PC-9 (cell line): Measurements from ENCODE around the gene SPRED2. TPM values are rescaled to one million over a fixed set of nuclear protein-coding genes. Genes with fewer than 3 reads are reported as not detected.

Experiments used
- BruUV-seq: library from RNA; stranded (reverse); fragments of 400-500 nt; replicated peaks from 2 replicates; lab custom pipeline; 2021; lab: Mats Ljungman, UMichigan
- CTCF ChIA-PET: fragments of 300-600 bp; sonication (Branson Sonifier 250); formaldehyde crosslinking; loops from one replicate; lab custom pipeline; 2022; ENCODE audit warnings: antibody characterized with exemption; lab: Charles Lee
- POLR2A ChIA-PET: fragments of 300-600 bp; sonication (Branson Sonifier 250); formaldehyde crosslinking; loops from one replicate; lab custom pipeline; 2022; ENCODE audit warnings: antibody characterized with exemption; ENCODE audit not compliant: unreplicated experiment; lab: Charles Lee
- DNase-seq, 2 experiments: peaks; one replicate each; pipeline versions ENCODE4 v3.0.0 to v3.0.0-alpha.2; 2015 to 2022; ENCODE audit warnings: mixed read lengths in 1 of 2
- H2AFZ ChIP-seq: fragments of 200-600 bp; sonication (generic); 2 replicates; pipeline ENCODE4 v1.8.1; 2017; ENCODE audit warnings: antibody characterized with exemption
- H3F3A ChIP-seq: fragments of 200-600 bp; sonication (generic); 2 replicates; pipeline ENCODE4 v1.8.1; 2017; ENCODE audit warnings: antibody characterized with exemption, mild to moderate bottlenecking, low read depth; ENCODE audit not compliant: insufficient read depth
- H3K27ac ChIP-seq: fragments of 200-600 bp; sonication (generic); 2 replicates; pipeline ENCODE4 v1.6.1; 2016; ENCODE audit warnings: mixed run types
- H3K27me3 ChIP-seq: fragments of 200-600 bp; sonication (generic); 2 replicates; pipeline ENCODE4 v1.6.1; 2016; ENCODE audit warnings: low read depth, mixed run types; ENCODE audit not compliant: insufficient read depth
- H3K36me3 ChIP-seq: fragments of 200-600 bp; sonication (generic); 2 replicates; pipeline ENCODE4 v1.6.1; 2016; ENCODE audit warnings: low read depth, mixed run types
- H3K4me1 ChIP-seq: fragments of 200-600 bp; sonication (generic); replicated peaks from 2 replicates; pipeline ENCODE4 v1.6.1; 2016; ENCODE audit warnings: mixed run types; ENCODE audit not compliant: insufficient read depth
- H3K4me2 ChIP-seq: fragments of 200-600 bp; sonication (generic); 2 replicates; pipeline ENCODE4 v1.6.1; 2017; ENCODE audit warnings: mixed run types
- H3K4me3 ChIP-seq: fragments of 200-600 bp; sonication (generic); 2 replicates; pipeline ENCODE4 v1.6.1; 2016; ENCODE audit warnings: mixed run types
- H3K79me2 ChIP-seq: fragments of 200-600 bp; sonication (generic); 2 replicates; pipeline ENCODE4 v1.6.1; 2017; ENCODE audit warnings: low read depth, mixed run types
- H3K9me2 ChIP-seq: fragments of 200-600 bp; sonication (generic); 2 replicates; pipeline ENCODE4 v1.8.1; 2017; ENCODE audit warnings: mild to moderate bottlenecking; ENCODE audit not compliant: insufficient read depth
- H3K9me3 ChIP-seq: fragments of 200-600 bp; sonication (generic); 2 replicates; pipeline ENCODE4 v1.8.1; 2016; ENCODE audit warnings: low read depth; ENCODE audit not compliant: insufficient read depth
- H4K20me1 ChIP-seq: fragments of 200-600 bp; sonication (generic); 2 replicates; pipeline ENCODE4 v1.8.1; 2017; ENCODE audit not compliant: insufficient read depth
- CTCF ChIP-seq: fragments of 200-600 bp; sonication (generic); conservative IDR thresholded peaks from 2 replicates; pipeline ENCODE4 v1.6.1; 2017; ENCODE audit warnings: mixed run types, antibody characterized with exemption, mild to moderate bottlenecking, moderate library complexity
- EZH2 ChIP-seq: fragments of 200-600 bp; sonication (generic); IDR thresholded peaks from 2 replicates; pipeline ENCODE4 v1.8.0; 2017; ENCODE audit warnings: antibody characterized with exemption, low read depth
- intact Hi-C: fragments of 100-400 bp; cut with micrococcal nuclease; formaldehyde crosslinking; loops from one replicate; pipeline ENCODE4 v1.10.0; 2022; ENCODE audit not compliant: unreplicated experiment
- total RNA-seq: library from RNA; stranded (reverse); gene quantifications from 2 replicates; pipeline ENCODE4 v1.2.3, GENCODE V29; 2021

SPRED2 gene
- total RNA-seq, 1 experiment from 2014 or later: 33.6 TPM

- no peaks in the 10 kb centered on the region for H3F3A ChIP-seq
- H3K79me2 ChIP-seq: no peaks in the 10 kb centered on the region
- no TSS peak for BruUV-seq
- no peak overlapping the region for H3K4me2 ChIP-seq
- POLR2A ChIA-PET: no interaction called here
- H3K4me3 ChIP-seq: no peak overlapping the region
- intact Hi-C loops: no loop called here
- H3K36me3 ChIP-seq: 0 out of 2 replicates have a peak, but pooled peaks cover 3% of the 10 kb centered on the region
- peaks cover 6% of the 10 kb centered on the region; the same call in 1 of the 2 replicates for H3K4me1 ChIP-seq
- no peak for DNase-seq
- H3K27ac ChIP-seq: no peak overlapping the region
- H2AFZ ChIP-seq: no peak overlapping the region
- CTCF ChIA-PET: no interaction called here
- no peaks in the 10 kb centered on the region for H3K9me3 ChIP-seq
- no peaks in the 10 kb centered on the region for H3K9me2 ChIP-seq
- H4K20me1 ChIP-seq: no peaks in the 10 kb centered on the region
- no peaks in the 10 kb centered on the region for H3K27me3 ChIP-seq
- TF ChIP-seq EZH2 (no peak), CTCF (no peak)
Observed at GRCh38 chr2:65305934-65306333, 126.5 kb downstream of the SPRED2 start.

GRCh38 chr2:65300761-65301711, 131.4 kb downstream of the SPRED2 start:
- Histone ChIP-seq H3K79me2 (no peaks in the 10 kb centered on the region), H3K27me3 (no peaks in the 10 kb centered on the region), H3K4me3 (no peak overlapping the region), H2AFZ (no peak overlapping the region), H3K4me2 (no peak overlapping the region), H4K20me1 (no peaks in the 10 kb centered on the region), H3K4me1 (peaks cover 5% of the 10 kb centered on the region; the same call in 1 of the 2 replicates), H3K9me3 (no peaks in the 10 kb centered on the region), H3F3A (0 out of 2 replicates have a peak, but pooled peaks cover 3% of the 10 kb centered on the region), H3K27ac (no peak overlapping the region), H3K9me2 (no peaks in the 10 kb centered on the region), H3K36me3 (no peaks in the 10 kb centered on the region)
- no peak for DNase-seq
- intact Hi-C loops: no loop called here
- POLR2A ChIA-PET: no interaction called here
- TF ChIP-seq CTCF (no peak), EZH2 (no peak)
- CTCF ChIA-PET: interaction anchor here (0.7 kb wide), 1 partner anchor 8 kb away, joined by 5 read pairs; no protein-coding TSS in a partner anchor
- no TSS peak for BruUV-seq

GRCh38 chr2:65300134-65300760, 132.2 kb downstream of the SPRED2 start:
- no peak for TF ChIP-seq CTCF
- TF ChIP-seq EZH2: no peak
- intact Hi-C loops: no loop called here
- Histone ChIP-seq H4K20me1 (no peaks in the 10 kb centered on the region), H2AFZ (no peak overlapping the region), H3K36me3 (no peaks in the 10 kb centered on the region), H3K9me3 (no peaks in the 10 kb centered on the region), H3K4me1 (peaks cover 5% of the 10 kb centered on the region; the same call in 1 of the 2 replicates), H3K79me2 (no peaks in the 10 kb centered on the region), H3F3A (0 out of 2 replicates have a peak, but pooled peaks cover 3% of the 10 kb centered on the region), H3K9me2 (no peaks in the 10 kb centered on the region), H3K4me2 (no peak overlapping the region), H3K27me3 (no peaks in the 10 kb centered on the region), H3K4me3 (no peak overlapping the region), H3K27ac (no peak overlapping the region)
- no peak for DNase-seq
- no TSS peak for BruUV-seq
- POLR2A ChIA-PET: no interaction called here
- CTCF ChIA-PET: no interaction called here
